Kidney (tissue), 14 donors: ENCODE data around the gene NGB. TPM values are rescaled to one million over a fixed set of nuclear protein-coding genes. Genes with fewer than 3 reads are reported as not detected.

ENCODE experiments used
- DNase-seq, 5 donors: peaks; one replicate each; pipeline ENCODE4 v3.0.0-alpha.2; 2013 to 2020
- FAIRE-seq: peaks from 2 replicates; lab custom pipeline; 2012; peaks lifted over from hg19 to GRCh38; lab: Jason Lieb, UNC
- H3K27ac ChIP-seq, 2 donors: one replicate each; pipeline ENCODE4 v1.7.0; 2013; ENCODE audit warnings: low read depth in 2 of 2, low read length in 2 of 2, inconsistent platforms in 1 of 2
- H3K27me3 ChIP-seq: one replicate; pipeline ENCODE4 v1.7.1; 2013; ENCODE audit warnings: low read length, inconsistent platforms; ENCODE audit not compliant: control insufficient read depth, insufficient read depth
- H3K36me3 ChIP-seq, 3 donors: one replicate each; pipeline versions ENCODE4 v1.7.0 to v1.7.1; 2013; ENCODE audit warnings: low read length in 3 of 3, control low read depth in 1 of 3, inconsistent platforms in 1 of 3; ENCODE audit not compliant: insufficient read depth in 3 of 3, control insufficient read depth in 2 of 3
- H3K4me1 ChIP-seq, 3 donors: one replicate each; pipeline versions ENCODE4 v1.7.0 to v1.7.1; 2013; ENCODE audit warnings: low read length in 3 of 3, inconsistent platforms in 1 of 3, low read depth in 1 of 3; ENCODE audit not compliant: control insufficient read depth in 2 of 3, insufficient read depth in 2 of 3
- H3K4me3 ChIP-seq, 3 donors: one replicate each; pipeline versions ENCODE4 v1.7.0 to v1.8.1; 2013; ENCODE audit warnings: low read length in 3 of 3, control low read depth in 1 of 3, inconsistent platforms in 1 of 3
- H3K9ac ChIP-seq, 3 donors: one replicate each; pipeline versions ENCODE4 v1.7.0 to v1.7.1; 2013; ENCODE audit warnings: low read length in 3 of 3, control low read depth in 1 of 3, inconsistent platforms in 1 of 3
- H3K9me3 ChIP-seq, 3 donors: one replicate each; pipeline versions ENCODE4 v1.7.0 to v1.7.1; 2013; ENCODE audit warnings: low read length in 3 of 3, control low read depth in 1 of 3, inconsistent platforms in 1 of 3; ENCODE audit not compliant: control insufficient read depth in 2 of 3, insufficient read depth in 1 of 3
- CTCF ChIP-seq: IDR thresholded peaks from 3 replicates; pipeline ENCODE4 v1.5.1; 2012; ENCODE audit warnings: mild to moderate bottlenecking, moderate library complexity, borderline replicate concordance; ENCODE audit not compliant: insufficient read depth; ENCODE audit errors: extremely low read depth
- intact Hi-C: fragments of 100-400 bp; cut with DNase I; formaldehyde crosslinking; loops from one replicate; pipeline ENCODE4 v1.11.1; 2022
- polyA plus RNA-seq: library from polyadenylated mRNA; stranded (reverse); fragments of 350-450 nt; fragmentation: Illumina TruSeq; extraction: RNeasy Lipid Tissue Mini Kit (QIAGEN cat#74804); gene quantifications from one replicate; pipeline ENCODE4 v1.2.3, GENCODE V29; 2014; ENCODE audit warnings: low read depth, low replicate concordance; ENCODE audit not compliant: insufficient read depth
- total RNA-seq: library from RNA; stranded (reverse); fragmentation: NEBNext Ultra II Directional; extraction: Animal tissue kit (Norgen Biotek cat#: 25700); gene quantifications from one replicate; pipeline ENCODE4 v1.2.1, GENCODE V29; 2021
- donor health status: control.
- donor health status: control.
- donor health status: control.
- donor health status: control.
- donor health status: control.
- donor health status: DM: yes; HTN: yes; CAD: no.
- donor health status: Normal renal cell carcinoma (clear cell type).

The NGB gene
- total and polyA plus RNA-seq, 2 donors from 2014 or later: not detected

- intact Hi-C loops: no loop called here
- H3K9ac ChIP-seq: no peak overlapping the region
- no peak for TF ChIP-seq CTCF
- no peaks in the 10 kb centered on the region for H3K4me1 ChIP-seq
- no peak overlapping the region for H3K27ac ChIP-seq
- no peaks in the 10 kb centered on the region for H3K27me3 ChIP-seq
- no peaks in the 10 kb centered on the region for H3K36me3 ChIP-seq
- DNase-seq (peak in 2 of 5 donors; percentile 20 to 61), FAIRE-seq (no peak)
- no peaks in the 10 kb centered on the region for H3K9me3 ChIP-seq
- H3K4me3 ChIP-seq: no peak overlapping the region
Observed at GRCh38 chr14:77260631-77261030, 10.4 kb downstream of the NGB start.

DNA sequence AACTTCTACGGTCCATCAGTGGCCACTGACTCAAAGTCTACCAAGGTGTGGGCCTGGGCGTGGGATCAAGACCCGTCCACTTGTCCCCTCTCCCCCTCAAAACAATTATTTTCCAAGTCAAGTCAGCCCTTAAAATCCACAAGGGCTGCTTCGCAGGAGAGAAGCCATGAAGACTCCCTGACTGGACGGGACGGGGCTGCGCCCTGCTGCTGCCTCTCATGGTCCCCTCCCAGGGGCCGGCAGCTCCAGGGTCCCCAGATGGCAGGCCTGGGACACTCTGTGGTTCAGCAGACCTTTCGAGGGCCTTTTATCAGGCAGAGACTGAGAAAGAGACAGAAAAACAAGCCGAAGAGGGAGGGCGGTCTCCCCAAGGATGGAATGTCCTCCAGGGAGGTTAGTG is 10.8 kb downstream of the NGB start:
- Histone ChIP-seq H3K27ac (no peak overlapping the region), H3K9me3 (no peaks in the 10 kb centered on the region), H3K4me1 (no peaks in the 10 kb centered on the region), H3K4me3 (no peak overlapping the region), H3K36me3 (no peaks in the 10 kb centered on the region), H3K27me3 (no peaks in the 10 kb centered on the region), H3K9ac (no peak overlapping the region)
- TF ChIP-seq CTCF: no peak
- intact Hi-C loops: no loop called here
- DNase-seq (peak in 1 of 5 donors; percentile 56), FAIRE-seq (no peak)

DNA sequence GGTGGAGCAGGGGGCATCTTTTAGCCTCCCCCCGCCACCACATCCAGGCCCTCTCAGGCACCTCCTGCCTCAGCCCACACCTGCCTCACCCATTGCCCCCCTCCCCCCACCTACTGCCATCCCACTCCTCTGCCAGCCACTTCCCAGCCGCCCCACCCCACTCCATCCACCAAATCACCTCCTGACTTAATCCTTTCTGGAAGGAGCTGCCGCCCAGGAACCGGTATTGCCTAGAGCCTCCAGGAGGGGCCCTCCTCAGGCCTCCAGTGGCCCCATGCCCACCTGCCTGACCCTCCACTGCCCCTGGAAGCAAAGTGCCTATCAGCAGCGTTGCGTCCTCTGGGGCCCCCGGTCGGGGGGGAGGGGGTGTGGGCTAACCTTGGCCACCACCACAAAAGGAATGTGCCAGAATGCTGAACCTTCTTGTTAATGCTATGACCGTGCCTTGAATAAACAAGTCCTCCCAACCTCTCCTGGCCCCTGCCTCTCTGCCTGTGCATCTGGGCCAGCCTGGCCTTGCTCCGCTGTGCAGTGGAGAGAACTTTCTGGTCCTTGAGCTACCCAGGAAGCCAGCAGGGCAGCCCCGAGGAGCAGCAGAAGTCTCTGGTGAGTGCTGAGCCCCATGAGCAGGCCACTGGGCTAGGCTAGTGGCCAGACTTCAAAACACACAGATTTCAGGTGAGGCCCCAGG is 11.8 kb downstream of the NGB start:
- Histone ChIP-seq H3K27me3 (no peaks in the 10 kb centered on the region), H3K27ac (no peak overlapping the region), H3K9ac (no peak overlapping the region), H3K9me3 (no peaks in the 10 kb centered on the region), H3K4me3 (no peak overlapping the region), H3K4me1 (no peaks in the 10 kb centered on the region), H3K36me3 (no peaks in the 10 kb centered on the region)
- FAIRE-seq (no peak), DNase-seq (peak in 1 of 5 donors; percentile 47)
- intact Hi-C loops: no loop called here
- TF ChIP-seq CTCF: no peak
